HepG2 (cell line): ENCODE data around the gene NEURL3. TPM values are rescaled to one million over a fixed set of nuclear protein-coding genes. Genes with fewer than 3 reads are reported as not detected.

Source experiments
- PBX2 ChIP-seq: IDR thresholded peaks from 2 replicates; pipeline ENCODE4 v1.6.1; 2016; ENCODE audit warnings: control low read depth
- SETDB1 ChIP-seq: sonication (generic); formaldehyde crosslinking; IDR thresholded peaks from 2 replicates; pipeline ENCODE4 v1.5.1; 2020; ENCODE audit warnings: missing genetic modification reagents, mild to moderate bottlenecking, borderline replicate concordance
- SIX4 ChIP-seq: sonication (generic); formaldehyde crosslinking; IDR thresholded peaks from 2 replicates; pipeline ENCODE4 v1.4.0; 2020; ENCODE audit warnings: missing genetic modification reagents
- ZNF644 ChIP-seq: IDR thresholded peaks from 2 replicates; pipeline ENCODE4 v1.6.1; 2016; ENCODE audit warnings: low read depth
- ZNF784 ChIP-seq: sonication (generic); formaldehyde crosslinking; IDR thresholded peaks from 2 replicates; pipeline ENCODE4 v1.5.1; 2020; ENCODE audit warnings: missing genetic modification reagents, mild to moderate bottlenecking, borderline replicate concordance
- polyA plus RNA-seq, 8 experiments: library from polyadenylated mRNA; depleted of rRNA in 3 of 8; stranded (reverse) in 7 of 8; unstranded in 1 of 8; fragments of >200 nt; fragmentation: Illumina TruSeq in 4 of 8; extraction: Trizol in 4 of 8; gene quantifications; 2 replicates each; pipeline versions ENCODE4 v1.2.1 to v1.2.3, GENCODE V29; 2011 to 2016; ENCODE audit warnings: low read depth in 4 of 8, missing spikeins in 1 of 8, mixed read lengths in 1 of 8; ENCODE audit not compliant: insufficient read depth in 1 of 8
- total RNA-seq, 5 experiments: library from RNA; depleted of rRNA; stranded (reverse); fragments of >200 nt; fragmentation: Illumina TruSeq; extraction: Trizol; gene quantifications; 2 replicates each; pipeline ENCODE4 v1.2.3, GENCODE V29; 2016; ENCODE audit warnings: low read depth in 1 of 5
- TF ChIP-seq, protein P1 (sequence below): sonication (generic); formaldehyde crosslinking; IDR thresholded peaks from 2 replicates; pipeline ENCODE4 v1.4.0; 2020; ENCODE audit warnings: missing genetic modification reagents, borderline replicate concordance
- TF ChIP-seq, protein P2 (sequence below): sonication (generic); formaldehyde crosslinking; conservative IDR thresholded peaks from 2 replicates; pipeline ENCODE4 v1.4.0; 2020; ENCODE audit warnings: mild to moderate bottlenecking, missing genetic modification reagents, moderate library complexity

NEURL3 gene
- total and polyA plus RNA-seq, 2 of the 13 experiments (the other 11 are each of a cell fraction or from before 2014, with no cell fraction given), result 0.16 to 1.2 TPM

GRCh38 chr2:96505231-96505889, at the start of gene NEURL3 (continued):
- TF ChIP-seq, protein P1, sequence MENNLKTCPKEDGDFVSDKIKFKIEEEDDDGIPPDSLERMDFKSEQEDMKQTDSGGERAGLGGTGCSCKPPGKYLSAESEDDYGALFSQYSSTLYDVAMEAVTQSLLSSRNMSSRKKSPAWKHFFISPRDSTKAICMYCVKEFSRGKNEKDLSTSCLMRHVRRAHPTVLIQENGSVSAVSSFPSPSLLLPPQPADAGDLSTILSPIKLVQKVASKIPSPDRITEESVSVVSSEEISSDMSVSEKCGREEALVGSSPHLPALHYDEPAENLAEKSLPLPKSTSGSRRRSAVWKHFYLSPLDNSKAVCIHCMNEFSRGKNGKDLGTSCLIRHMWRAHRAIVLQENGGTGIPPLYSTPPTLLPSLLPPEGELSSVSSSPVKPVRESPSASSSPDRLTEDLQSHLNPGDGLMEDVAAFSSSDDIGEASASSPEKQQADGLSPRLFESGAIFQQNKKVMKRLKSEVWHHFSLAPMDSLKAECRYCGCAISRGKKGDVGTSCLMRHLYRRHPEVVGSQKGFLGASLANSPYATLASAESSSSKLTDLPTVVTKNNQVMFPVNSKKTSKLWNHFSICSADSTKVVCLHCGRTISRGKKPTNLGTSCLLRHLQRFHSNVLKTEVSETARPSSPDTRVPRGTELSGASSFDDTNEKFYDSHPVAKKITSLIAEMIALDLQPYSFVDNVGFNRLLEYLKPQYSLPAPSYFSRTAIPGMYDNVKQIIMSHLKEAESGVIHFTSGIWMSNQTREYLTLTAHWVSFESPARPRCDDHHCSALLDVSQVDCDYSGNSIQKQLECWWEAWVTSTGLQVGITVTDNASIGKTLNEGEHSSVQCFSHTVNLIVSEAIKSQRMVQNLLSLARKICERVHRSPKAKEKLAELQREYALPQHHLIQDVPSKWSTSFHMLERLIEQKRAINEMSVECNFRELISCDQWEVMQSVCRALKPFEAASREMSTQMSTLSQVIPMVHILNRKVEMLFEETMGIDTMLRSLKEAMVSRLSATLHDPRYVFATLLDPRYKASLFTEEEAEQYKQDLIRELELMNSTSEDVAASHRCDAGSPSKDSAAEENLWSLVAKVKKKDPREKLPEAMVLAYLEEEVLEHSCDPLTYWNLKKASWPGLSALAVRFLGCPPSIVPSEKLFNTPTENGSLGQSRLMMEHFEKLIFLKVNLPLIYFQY (CRISPR knock-in tag), result 0 out of 2 replicates have a peak, but pooled peaks have one; percentile 30
- no peak for TF ChIP-seq SETDB1 (CRISPR knock-in tag)
- no peak for TF ChIP-seq PBX2
- peak; percentile 87 for TF ChIP-seq SIX4 (CRISPR knock-in tag)
- TF ChIP-seq ZNF644 (CRISPR knock-in tag), result 0 out of 2 replicates have a peak, but pooled peaks have one; percentile 8
- TF ChIP-seq, protein P2, sequence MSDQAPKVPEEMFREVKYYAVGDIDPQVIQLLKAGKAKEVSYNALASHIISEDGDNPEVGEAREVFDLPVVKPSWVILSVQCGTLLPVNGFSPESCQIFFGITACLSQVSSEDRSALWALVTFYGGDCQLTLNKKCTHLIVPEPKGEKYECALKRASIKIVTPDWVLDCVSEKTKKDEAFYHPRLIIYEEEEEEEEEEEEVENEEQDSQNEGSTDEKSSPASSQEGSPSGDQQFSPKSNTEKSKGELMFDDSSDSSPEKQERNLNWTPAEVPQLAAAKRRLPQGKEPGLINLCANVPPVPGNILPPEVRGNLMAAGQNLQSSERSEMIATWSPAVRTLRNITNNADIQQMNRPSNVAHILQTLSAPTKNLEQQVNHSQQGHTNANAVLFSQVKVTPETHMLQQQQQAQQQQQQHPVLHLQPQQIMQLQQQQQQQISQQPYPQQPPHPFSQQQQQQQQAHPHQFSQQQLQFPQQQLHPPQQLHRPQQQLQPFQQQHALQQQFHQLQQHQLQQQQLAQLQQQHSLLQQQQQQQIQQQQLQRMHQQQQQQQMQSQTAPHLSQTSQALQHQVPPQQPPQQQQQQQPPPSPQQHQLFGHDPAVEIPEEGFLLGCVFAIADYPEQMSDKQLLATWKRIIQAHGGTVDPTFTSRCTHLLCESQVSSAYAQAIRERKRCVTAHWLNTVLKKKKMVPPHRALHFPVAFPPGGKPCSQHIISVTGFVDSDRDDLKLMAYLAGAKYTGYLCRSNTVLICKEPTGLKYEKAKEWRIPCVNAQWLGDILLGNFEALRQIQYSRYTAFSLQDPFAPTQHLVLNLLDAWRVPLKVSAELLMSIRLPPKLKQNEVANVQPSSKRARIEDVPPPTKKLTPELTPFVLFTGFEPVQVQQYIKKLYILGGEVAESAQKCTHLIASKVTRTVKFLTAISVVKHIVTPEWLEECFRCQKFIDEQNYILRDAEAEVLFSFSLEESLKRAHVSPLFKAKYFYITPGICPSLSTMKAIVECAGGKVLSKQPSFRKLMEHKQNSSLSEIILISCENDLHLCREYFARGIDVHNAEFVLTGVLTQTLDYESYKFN (CRISPR knock-in tag), result 0 out of 2 replicates have a peak, but pooled peaks have one; percentile 39
- peak; percentile 45; the same call in 1 of the 2 replicates for TF ChIP-seq ZNF784 (CRISPR knock-in tag)
